H1 (cell line): ENCODE data around the gene FAM53A. TPM values are rescaled to one million over a fixed set of nuclear protein-coding genes. Genes with fewer than 3 reads are reported as not detected.

ENCODE experiments used
- SP1 ChIP-seq: IDR thresholded peaks from 2 replicates; pipeline ENCODE4 v1.6.1; 2011; ENCODE audit warnings: low read depth, low read length
- TCF12 ChIP-seq: IDR thresholded peaks from 2 replicates; pipeline ENCODE4 v1.6.1; 2011; ENCODE audit warnings: low read depth, mild to moderate bottlenecking, low read length
- polyA plus RNA-seq, 7 experiments: library from polyadenylated mRNA; depleted of rRNA in 3 of 7; stranded (reverse) in 5 of 7; unstranded in 2 of 7; fragments of >200 nt in 5 of 7; fragments of 200-250 nt in 2 of 7; gene quantifications; 1 replicate in 5 of 7; 2 replicates in 1 of 7; 4 replicates in 1 of 7; pipeline versions ENCODE4 v1.2.1 to v1.2.3, GENCODE V29; 2011 to 2013; ENCODE audit warnings: missing spikeins in 2 of 7, mixed read lengths in 2 of 7
- total RNA-seq: library from RNA; stranded (reverse); fragmentation: NEBNext Ultra II Directional; extraction: Animal tissue kit (Norgen Biotek cat#: 25700); gene quantifications from 2 replicates; pipeline ENCODE4 v1.2.1, GENCODE V29; 2021

Gene FAM53A
- total and polyA plus RNA-seq, 2 of the 8 experiments (the other 6 are each of a cell fraction or from before 2014, with no cell fraction given): 1.9 to 2.0 TPM

- TF ChIP-seq SP1: no peak
- no peak for TF ChIP-seq TCF12
These were observed 91.2 kb downstream of the FAM53A start (continued) for GRCh38 chr4:1592709-1593417.
